GM13976 (cell line): ENCODE results near the gene FYCO1.

Experiments
- DNase-seq: peaks from one replicate; pipeline ENCODE4 v3.0.0; 2012; ENCODE audit warnings: low spot score
- in situ Hi-C: fragments of 300-500 bp; cut with MboI; formaldehyde crosslinking; loops from one replicate; pipeline ENCODE4 v1.12.0; 2022; ENCODE audit warnings: low sequenced_read_pairs, mixed read lengths, inconsistent platforms; ENCODE audit not compliant: unreplicated experiment
- TF ChIP-seq, protein P1 (sequence below): IDR thresholded peaks from 2 replicates; pipeline ENCODE4 v1.5.1; 2012; ENCODE audit warnings: borderline replicate concordance, mild to moderate bottlenecking; ENCODE audit not compliant: insufficient read depth; ENCODE audit errors: extremely low read depth, missing control alignments, control extremely low read depth

FYCO1 gene

GRCh38 chr3:45947361-45947760 is 48.3 kb downstream of the FYCO1 start:
- no peak for DNase-seq
- TF ChIP-seq, protein P1, sequence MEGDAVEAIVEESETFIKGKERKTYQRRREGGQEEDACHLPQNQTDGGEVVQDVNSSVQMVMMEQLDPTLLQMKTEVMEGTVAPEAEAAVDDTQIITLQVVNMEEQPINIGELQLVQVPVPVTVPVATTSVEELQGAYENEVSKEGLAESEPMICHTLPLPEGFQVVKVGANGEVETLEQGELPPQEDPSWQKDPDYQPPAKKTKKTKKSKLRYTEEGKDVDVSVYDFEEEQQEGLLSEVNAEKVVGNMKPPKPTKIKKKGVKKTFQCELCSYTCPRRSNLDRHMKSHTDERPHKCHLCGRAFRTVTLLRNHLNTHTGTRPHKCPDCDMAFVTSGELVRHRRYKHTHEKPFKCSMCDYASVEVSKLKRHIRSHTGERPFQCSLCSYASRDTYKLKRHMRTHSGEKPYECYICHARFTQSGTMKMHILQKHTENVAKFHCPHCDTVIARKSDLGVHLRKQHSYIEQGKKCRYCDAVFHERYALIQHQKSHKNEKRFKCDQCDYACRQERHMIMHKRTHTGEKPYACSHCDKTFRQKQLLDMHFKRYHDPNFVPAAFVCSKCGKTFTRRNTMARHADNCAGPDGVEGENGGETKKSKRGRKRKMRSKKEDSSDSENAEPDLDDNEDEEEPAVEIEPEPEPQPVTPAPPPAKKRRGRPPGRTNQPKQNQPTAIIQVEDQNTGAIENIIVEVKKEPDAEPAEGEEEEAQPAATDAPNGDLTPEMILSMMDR: no peak
- in situ Hi-C loops: loop anchor here (10.0 kb wide), 2 partner anchors 257 to 427 kb away; partner anchors contain the start of genes CCR1 and CCR5

DNA sequence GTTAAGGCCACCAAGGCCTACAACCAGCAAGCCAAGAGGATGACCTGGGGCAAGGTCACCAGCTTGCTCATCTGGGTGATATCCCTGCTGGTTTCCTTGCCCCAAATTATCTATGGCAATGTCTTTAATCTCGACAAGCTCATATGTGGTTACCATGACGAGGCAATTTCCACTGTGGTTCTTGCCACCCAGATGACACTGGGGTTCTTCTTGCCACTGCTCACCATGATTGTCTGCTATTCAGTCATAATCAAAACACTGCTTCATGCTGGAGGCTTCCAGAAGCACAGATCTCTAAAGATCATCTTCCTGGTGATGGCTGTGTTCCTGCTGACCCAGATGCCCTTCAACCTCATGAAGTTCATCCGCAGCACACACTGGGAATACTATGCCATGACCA is 48.7 kb downstream of the FYCO1 start:
- TF ChIP-seq, protein P1: no peak
- no peak for DNase-seq
- in situ Hi-C loops: loop anchor here (10.0 kb wide), 2 partner anchors 258 to 428 kb away; partner anchors contain the start of genes CCR1 and CCR5

DNA sequence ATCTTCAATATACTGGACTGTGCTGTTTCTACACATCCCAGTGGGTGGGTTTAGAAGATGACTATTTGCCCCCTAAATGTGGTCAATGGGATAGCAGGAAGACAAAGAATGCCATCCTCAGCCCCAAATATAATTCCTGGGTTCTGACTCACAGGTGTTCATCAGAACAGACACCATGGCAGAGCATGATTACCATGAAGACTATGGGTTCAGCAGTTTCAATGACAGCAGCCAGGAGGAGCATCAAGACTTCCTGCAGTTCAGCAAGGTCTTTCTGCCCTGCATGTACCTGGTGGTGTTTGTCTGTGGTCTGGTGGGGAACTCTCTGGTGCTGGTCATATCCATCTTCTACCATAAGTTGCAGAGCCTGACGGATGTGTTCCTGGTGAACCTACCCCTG is 49.3 kb downstream of the FYCO1 start:
- TF ChIP-seq, protein P1: peak; percentile 10
- DNase-seq: no peak
- in situ Hi-C loops: loop anchor here (10.0 kb wide), 2 partner anchors 258 to 428 kb away; partner anchors contain the start of genes CCR1 and CCR5

DNA sequence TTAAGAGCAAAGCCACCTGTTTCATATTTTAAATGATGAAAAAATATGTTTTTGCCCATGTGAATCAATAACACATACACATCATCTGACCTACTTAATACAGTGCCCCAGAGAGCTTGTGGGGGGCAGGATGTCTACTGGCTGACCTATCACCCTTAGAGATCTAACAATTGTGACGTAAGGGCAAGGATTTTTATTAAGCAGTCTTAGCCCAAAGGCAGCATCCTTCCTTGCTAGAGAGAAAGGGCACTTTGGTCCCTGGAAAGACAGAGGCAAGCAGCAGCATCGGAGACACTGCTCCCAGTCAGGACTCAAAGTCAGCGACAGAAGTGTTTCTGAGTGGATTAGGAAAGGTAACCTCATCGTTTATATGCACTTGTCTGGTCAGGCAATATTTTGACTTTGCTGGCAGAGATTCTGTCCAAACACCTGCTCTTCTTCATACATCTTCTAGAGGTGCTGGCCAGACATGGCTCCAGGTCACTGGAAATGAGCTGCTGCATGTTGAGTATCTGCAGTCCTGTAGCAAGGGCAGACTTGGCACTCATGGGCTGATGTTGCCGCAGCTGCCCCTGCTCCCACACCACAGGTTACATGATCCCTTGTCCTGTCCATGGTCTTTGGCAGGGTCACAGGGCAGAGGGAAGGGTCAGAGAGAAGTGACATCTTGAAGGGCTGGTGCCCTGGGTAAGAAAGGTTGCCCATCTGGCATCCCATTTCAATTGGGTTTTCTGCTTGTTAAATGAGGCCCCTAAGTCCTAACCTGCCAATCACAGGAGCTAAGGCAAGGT is 50.6 kb downstream of the FYCO1 start:
- no peak for DNase-seq
- in situ Hi-C loops: loop anchor here (5.0 to 10.0 kb wide), 3 partner anchors 132 to 430 kb away; partner anchors contain the start of genes CCR1 and CCR5
- TF ChIP-seq, protein P1: no peak

DNA sequence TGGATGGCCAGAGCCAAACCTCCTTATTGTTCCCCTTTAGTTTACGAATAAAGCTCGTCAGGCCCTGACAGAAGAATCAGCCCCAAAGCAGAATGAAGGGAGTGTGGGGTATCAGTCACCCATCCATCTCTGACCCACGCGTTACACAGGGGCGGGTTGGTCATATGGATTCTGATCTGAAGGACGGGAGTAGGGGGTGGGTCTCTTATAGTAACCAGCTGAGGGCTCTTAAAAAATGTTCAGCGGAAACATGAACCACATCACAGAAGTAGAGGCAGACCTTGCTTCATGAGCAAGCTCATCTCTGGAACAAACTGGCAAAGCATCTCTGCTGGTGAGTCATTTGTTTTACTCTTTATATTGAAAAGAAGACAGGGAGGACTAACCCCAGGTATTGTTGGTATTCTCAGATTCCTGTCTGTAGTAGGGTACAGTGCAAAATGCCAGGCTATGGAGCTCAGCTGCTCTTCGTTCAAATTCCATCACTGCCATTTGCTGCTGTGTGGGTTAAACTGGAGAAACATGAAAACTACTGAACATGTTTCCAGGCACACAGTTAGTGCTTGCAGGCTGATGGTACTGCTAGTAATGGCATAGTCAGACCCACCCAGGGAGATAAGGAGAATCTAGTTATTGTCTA is 52.3 kb downstream of the FYCO1 start, which contains the start of gene CXCR6:
Gene CXCR6 (plus strand): TSS at position 258 of the 640 bp plus-strand sequence. CDS start 3,018 bp downstream, outside the sequence.
- in situ Hi-C loops: loop anchor here (5.0 to 10.0 kb wide), 3 partner anchors 134 to 431 kb away; partner anchors contain the start of genes CCR1 and CCR5
- no peak for DNase-seq
- TF ChIP-seq, protein P1: no peak

GRCh38 chr3:45942051-45942825 is 53.4 kb downstream of the FYCO1 start:
- TF ChIP-seq, protein P1: no peak
- DNase-seq: no peak
- in situ Hi-C loops: loop anchor here (5.0 to 10.0 kb wide), 3 partner anchors 135 to 433 kb away; partner anchors contain the start of genes CCR1 and CCR5
